ENCODE data around the gene MATN4.

MATN4 gene

GRCh38 chr20:45341579-45341938 is 33.5 kb upstream of the MATN4 start:
- DNase-seq = no peak

- no peak for DNase-seq
Measured at GRCh38 chr20:45340951-45341350, 32.9 kb upstream of the MATN4 start.

GRCh38 chr20:45340236-45340847 is 32.2 kb upstream of the MATN4 start:
- no peak for DNase-seq

- no peak for DNase-seq
Measured at GRCh38 chr20:45339799-45340198, 31.7 kb upstream of the MATN4 start.

DNA sequence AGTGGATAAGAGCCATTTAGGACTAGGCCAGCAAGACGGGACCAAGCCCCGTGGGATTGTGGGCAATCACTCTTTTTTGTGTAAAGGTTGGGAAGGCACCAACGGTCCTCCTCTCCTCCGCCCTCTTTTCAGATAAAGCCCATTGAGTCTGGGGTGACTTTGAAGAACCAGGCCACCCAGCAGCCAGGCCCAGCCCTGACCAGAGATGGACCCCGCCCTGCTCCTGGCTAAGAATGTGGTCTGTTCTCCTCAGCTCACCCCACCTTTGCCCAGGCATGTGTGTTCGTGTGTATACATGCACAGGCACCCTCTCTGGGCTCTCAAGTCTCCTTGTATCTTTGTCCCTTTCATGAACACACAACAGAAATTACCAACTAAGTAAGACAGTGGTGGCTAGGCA is 31.0 kb upstream of the MATN4 start:
- DNase-seq = no peak

DNA sequence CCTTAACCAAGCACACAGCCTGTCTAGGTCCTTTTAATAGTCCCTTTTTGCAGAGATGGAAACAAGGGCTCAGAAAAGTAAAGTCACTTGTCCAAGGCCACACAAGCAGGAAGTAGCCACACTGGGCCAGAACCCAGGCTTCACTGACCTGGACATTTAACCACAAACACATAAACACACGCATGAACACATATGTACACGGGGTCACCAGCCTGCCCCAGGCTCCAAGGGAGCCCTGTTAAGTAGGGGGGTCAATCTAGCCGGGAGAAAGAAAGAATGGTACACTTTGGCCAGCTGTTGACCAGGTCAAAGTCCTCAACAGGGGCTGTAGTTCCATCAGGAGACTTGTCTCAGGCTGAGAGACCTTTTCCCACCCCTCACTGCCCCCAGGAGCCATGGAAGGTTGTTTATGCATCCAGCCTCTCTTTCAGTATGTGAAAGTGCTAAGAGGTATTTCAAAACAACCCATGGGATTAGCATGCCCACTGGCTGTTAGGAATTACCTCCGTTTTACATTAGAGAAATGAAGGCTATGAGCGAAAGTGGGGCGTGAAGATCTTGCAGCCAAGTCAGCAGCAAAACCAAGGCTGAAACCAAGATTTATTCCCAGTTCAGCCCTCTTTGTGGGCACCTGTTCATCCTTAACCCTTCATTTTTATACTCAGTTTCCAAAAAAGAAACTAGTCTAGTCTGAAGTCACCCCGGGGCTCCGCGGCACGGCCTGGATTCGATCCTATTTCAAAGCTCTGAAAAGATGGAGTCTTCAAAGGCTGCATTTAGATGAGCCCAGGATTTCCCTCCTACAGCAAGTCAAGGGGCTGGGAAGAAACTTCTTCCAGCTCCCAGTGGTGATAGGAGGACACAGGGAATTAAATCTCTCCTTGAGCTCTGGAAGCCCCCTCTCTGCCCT is 30.3 kb upstream of the MATN4 start:
- no peak for DNase-seq

GRCh38 chr20:45337367-45338120 is 29.4 kb upstream of the MATN4 start:
- peak in 1 of 2 donors; percentile 2 for DNase-seq

DNA sequence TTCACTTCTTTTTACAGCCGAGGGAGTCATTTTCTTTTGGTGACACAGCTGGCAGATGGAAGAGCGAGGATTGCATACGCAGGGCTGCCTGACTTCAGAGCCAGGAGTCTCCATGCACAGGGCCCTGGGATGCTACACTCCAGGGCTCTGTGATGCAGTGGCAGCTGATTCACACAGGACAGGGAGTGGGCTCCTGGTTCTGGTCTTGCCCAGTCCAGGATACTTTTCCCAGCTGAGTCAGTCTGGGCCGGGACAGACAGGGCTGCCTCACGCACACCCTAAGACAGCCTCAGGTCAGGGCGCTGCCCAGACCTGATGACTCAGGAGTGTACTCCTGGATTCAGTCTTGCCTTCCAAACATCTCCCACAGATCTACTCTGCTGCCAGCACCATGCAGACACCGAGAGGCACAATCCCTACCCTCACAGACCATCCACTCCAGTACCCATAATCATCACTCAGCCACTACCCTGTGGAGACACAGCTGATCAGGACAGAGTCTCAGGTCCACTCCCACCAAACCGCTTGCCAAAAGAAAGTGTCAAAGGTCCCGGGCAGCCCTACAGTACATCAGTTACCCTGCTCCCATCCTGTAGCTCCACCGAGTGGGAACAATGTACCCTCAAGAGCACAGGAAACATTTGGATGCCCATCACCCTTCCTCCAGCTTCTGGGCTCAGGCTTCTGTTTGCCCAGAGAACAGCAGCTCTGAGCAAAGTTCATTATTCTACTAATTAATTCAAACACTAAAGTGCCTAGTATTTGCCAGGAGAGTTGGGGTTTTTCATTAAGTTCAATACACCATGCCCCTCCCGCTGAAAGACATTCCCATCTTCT is 28.6 kb upstream of the MATN4 start:
- peak in 1 of 2 donors; percentile 1 for DNase-seq

GRCh38 chr20:45330476-45330875 is 22.4 kb upstream of the MATN4 start:
- DNase-seq = no peak

DNA sequence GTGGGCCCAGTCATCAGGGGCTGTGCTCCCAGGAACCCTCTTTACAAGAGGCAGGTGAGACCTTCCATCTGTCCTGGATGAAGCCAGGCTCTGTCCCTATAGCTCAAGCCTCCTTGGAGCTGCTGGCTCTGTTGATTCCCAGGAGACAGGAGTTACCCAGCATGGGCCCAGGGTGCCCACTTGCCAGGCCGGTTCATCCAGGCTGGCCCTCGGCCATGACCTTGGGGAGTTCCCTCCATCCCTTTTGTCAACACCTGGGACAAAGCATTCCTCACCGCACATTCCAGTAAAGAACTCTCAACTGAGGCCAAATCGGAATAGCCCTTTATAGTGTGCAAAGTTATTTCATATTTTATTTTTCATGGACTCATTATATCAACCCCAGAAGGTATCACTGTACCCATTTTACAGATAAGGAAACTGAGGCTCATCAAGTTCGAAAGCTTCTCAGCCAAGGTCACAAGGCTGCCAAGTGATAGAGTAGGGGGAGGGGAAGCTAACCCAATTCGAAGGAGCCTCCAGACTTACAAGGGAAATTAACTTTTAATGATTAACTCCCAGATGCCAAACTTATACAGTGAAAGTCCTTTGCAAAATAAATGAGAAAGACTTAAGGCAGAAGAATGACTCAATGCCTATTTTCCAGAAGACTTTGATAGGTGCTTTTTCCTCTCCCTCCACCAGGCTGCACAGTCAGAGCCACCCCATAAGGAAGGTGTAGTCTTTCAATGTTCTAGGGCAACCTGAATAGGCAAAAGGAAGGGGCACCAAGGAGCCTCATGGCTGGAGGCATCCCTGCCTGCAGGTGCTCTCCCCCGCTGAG is 21.6 kb upstream of the MATN4 start:
- no peak for DNase-seq

DNA sequence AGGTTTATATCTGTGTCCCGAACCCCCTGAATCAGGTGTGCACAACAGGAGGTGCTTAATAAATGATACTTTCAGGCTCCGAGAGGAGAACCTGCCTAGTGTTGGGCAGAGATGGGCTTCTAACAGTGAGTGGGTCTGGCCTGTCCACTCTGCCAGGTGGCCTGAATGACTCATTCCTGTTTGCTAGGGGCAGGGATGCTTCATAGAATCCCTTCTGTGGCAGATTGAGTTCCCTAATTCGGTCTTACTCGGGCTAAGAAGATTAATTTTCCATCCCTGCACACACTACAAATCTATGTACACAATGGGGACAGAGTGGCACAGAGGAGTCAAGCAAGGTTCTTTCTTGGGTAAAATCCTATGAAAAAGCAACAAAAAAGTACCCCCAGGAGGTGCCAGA is 20.4 kb upstream of the MATN4 start:
- DNase-seq = no peak

- DNase-seq = no peak
Measured at GRCh38 chr20:45325371-45325770, 17.3 kb upstream of the MATN4 start.

GRCh38 chr20:45323731-45324130 is 15.6 kb upstream of the MATN4 start:
- DNase-seq = no peak

DNA sequence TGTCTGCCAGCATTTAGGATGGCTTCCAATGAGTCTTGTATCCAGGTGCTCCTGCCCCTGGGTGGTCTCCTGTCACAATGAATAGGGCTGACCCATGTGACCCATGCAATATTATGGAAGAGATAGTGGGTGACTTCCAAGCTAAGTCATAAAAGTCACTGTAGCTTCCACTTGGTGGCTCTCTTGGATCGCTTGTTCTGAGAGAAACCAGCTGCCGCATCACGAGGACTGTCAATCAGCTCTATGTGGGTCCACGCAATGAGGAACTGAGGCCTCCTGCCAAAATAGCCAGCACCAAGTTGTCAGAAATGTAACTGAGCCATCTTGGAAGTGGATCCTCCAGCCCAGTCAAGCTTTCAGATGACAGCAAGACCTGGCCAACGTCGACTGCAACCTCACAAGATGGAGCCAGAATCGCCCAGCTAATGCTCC is 14.9 kb upstream of the MATN4 start:
- DNase-seq = peak; percentile 91 to 96

GRCh38 chr20:45320948-45321595 is 13.0 kb upstream of the MATN4 start:
- DNase-seq = peak; percentile 55

DNA sequence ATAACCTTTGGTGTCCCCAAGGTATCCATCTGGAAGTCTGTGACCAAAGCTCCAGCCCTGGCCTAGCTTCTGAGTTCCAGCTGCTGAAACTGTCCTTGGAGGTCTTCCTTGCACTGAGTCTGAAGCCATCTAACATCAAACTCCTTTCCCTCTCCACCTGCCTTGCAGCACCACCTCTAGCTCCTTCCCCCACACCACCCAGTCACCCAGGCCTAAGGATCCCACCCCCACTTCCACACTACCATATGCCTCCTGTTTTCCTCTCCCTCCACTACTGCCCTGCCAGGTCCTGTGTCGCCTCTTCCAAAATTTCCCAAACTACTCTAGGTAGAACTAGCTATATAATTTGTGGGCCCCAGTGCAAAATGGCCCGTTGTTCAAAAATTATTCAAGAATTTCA is 10.8 kb upstream of the MATN4 start:
- DNase-seq = no peak

GRCh38 chr20:45318386-45318939 is 10.4 kb upstream of the MATN4 start:
- no peak for DNase-seq

- no peak for DNase-seq
Measured at GRCh38 chr20:45317826-45318225, 9.7 kb upstream of the MATN4 start.

GRCh38 chr20:45316150-45317080 is 8.3 kb upstream of the MATN4 start:
- DNase-seq = no peak

DNA sequence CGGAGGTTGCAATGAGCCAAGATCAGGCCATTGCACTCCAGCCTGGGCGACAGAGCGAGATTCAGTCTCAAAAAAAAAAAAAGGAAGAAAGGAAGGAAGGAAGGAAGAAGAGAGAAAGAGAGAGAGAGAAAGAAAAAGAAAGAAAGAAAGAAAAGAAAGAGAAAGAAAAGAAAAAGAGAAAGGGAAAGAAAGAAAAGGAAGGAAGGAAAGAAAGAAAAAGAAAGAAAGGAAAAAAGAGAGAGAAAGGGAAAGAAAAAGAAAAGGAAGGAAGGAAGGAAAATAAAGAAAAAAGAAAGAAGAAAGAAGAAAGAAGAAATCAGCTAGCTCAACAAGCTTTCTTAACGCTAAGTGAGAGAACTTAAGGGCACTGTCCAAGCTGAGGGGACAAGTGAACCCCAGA is 7.6 kb upstream of the MATN4 start:
- DNase-seq = no peak

Measured in inflammatory macrophage (primary cell).